Duodenal mucosa (tissue), 2 donors: ENCODE results near the gene NCKAP1.
"Not testable (repeated sequence)": the region's sequence is repeated elsewhere in the genome, so short reads cannot be mapped to it uniquely, and the experiment has no call there.

Experiments
- H3K27ac ChIP-seq: one replicate; pipeline ENCODE4 v1.7.0; 2013; ENCODE audit warnings: low read depth, low read length
- H3K27me3 ChIP-seq, 2 donors: one replicate each; pipeline ENCODE4 v1.7.0; 2013; ENCODE audit warnings: low read length in 2 of 2, control low read depth in 1 of 2; ENCODE audit not compliant: insufficient read depth in 2 of 2, control insufficient read depth in 1 of 2
- H3K36me3 ChIP-seq, 2 donors: one replicate each; pipeline ENCODE4 v1.7.0; 2013; ENCODE audit warnings: low read length in 2 of 2, control low read depth in 1 of 2; ENCODE audit not compliant: insufficient read depth in 2 of 2, control insufficient read depth in 1 of 2
- H3K4me1 ChIP-seq, 2 donors: one replicate each; pipeline ENCODE4 v1.7.0; 2013; ENCODE audit warnings: low read length in 2 of 2, control low read depth in 1 of 2; ENCODE audit not compliant: insufficient read depth in 2 of 2, control insufficient read depth in 1 of 2
- H3K4me3 ChIP-seq, 2 donors: one replicate each; pipeline ENCODE4 v1.7.0; 2013; ENCODE audit warnings: low read length in 2 of 2, low read depth in 1 of 2
- H3K9ac ChIP-seq, 2 donors: one replicate each; pipeline ENCODE4 v1.7.0; 2013; ENCODE audit warnings: low read length in 2 of 2, low read depth in 1 of 2
- H3K9me3 ChIP-seq, 2 donors: one replicate each; pipeline ENCODE4 v1.7.0; 2013; ENCODE audit warnings: low read length in 2 of 2, control low read depth in 1 of 2; ENCODE audit not compliant: control insufficient read depth in 1 of 2

The NCKAP1 gene

DNA sequence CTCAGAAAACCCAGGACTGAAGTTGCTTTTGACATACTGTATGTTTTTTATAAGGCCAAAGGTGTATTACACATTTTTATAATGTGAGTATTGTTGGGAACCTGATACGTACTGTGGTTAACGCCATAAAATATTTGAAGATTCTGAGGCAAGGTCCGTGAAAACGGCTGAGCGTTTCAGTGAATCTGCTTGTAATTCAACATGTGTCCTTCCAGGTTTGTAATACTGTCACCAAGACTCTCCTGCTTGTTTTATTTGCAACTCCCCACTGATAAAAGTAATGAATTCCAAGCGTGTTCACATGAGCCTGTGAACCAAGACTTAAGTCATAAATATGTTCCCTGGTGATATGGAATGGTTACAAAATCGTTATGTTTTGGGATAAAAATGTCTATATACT, 148.0 kb downstream of the NCKAP1 start:
- Histone ChIP-seq H3K9ac (no peak overlapping the region), H3K27me3 (no peaks in the 10 kb centered on the region), H3K36me3 (no peaks in the 10 kb centered on the region), H3K27ac (no peak overlapping the region), H3K4me3 (no peak overlapping the region), H3K4me1 (peaks cover 0 to 4% of the 10 kb centered on the region in 2 donors), H3K9me3 (no peaks in the 10 kb centered on the region)

DNA sequence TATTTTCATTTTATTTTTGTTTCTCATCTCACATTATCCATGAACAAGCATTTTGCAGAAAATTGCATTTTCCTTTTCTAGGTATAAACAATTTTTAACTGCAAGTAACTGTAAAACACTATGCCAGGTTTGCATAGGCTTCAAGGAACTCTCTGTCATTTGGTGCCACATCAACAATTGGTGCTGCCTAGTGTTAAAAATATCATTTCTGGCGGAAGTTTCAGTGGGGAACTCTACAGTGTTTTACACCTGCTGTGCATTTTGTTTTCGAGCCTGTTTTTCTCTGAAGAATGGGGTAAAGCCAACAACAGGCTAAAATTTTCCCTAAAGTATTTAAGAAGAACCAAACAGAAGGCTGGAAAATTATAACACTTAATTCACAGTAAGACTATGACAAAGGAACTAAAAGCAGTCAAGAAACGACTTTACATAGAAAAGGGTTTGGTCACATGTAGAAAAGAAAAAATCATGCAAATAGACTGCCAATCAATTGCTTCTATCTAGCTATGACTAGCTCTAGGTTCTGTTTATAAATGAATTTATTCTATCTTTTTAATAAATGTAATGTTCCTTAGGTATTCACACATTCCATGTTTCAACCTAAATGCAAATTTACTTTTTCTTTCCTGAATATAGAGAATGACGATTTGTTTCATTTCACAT, 150.4 kb downstream of the NCKAP1 start:
- Histone ChIP-seq H3K9ac (no peak overlapping the region), H3K4me1 (peaks cover 0 to 4% of the 10 kb centered on the region in 2 donors), H3K9me3 (no peaks in the 10 kb centered on the region), H3K4me3 (no peak overlapping the region), H3K27ac (no peak overlapping the region), H3K36me3 (no peaks in the 10 kb centered on the region), H3K27me3 (no peaks in the 10 kb centered on the region)

DNA sequence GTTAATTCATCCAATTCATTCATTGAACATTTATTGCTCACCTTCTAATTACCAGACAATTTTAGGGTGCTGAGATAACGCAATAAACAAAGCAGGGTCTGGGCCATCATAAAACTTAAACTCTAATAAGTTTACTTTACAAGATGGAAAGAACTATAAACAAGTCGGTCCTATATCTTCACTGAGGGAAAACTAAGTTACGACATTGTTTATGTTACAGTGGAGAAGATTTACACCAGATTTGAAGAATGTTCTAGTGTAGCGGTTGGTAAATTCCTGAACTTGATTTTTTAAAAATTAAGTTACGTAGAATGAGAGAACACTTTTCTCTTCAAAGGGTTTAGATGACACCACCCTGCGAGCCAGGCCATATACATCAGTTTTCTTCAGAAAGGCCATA, 151.2 kb downstream of the NCKAP1 start:
- Histone ChIP-seq H3K9me3 (no peaks in the 10 kb centered on the region), H3K4me1 (peaks cover 0 to 4% of the 10 kb centered on the region in 2 donors), H3K4me3 (no peak overlapping the region), H3K27ac (no peak overlapping the region), H3K27me3 (no peaks in the 10 kb centered on the region), H3K9ac (no peak overlapping the region), H3K36me3 (no peaks in the 10 kb centered on the region)

DNA sequence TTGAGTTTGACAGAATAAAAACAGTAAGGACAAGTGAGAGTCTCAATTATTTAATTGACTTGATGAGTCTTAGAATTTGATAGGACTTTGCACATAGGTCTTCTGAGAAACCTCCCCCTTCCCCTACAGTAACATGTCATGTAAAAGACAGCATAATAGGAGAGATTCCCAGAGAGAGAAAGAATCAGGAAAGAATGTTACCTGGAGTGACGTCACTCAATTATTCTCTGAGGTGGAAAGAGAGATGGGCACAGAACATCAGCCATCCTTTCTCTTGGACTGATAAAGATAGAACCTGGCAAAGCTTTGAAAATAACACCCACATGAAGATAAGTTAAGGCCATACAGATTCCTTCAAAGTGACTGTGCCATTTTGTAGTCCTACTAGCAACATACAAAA, 152.5 kb downstream of the NCKAP1 start:
- Histone ChIP-seq H3K4me1 (no peaks in the 10 kb centered on the region), H3K9ac (no peak overlapping the region), H3K27me3 (no peaks in the 10 kb centered on the region), H3K27ac (no peak overlapping the region), H3K36me3 (no peaks in the 10 kb centered on the region), H3K9me3 (no peaks in the 10 kb centered on the region), H3K4me3 (no peak overlapping the region)

DNA sequence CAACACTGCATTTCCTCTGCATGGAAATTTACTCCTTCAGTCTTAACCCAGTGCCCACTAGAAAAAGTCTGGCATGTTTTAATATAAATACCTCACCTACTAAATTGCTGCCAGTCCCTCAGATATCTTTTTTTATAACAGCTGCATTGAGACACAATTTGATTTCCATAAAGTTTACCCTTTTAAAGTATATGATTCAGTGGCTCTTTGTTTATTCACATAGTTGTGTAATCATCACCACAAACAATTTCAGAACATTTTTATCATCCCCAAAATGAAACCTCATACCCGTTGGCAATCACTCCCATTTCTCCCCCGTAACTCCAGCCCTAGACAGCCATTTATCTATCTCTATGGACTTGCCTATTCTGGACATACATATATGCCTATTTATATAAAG, 154.8 kb downstream of the NCKAP1 start:
- Histone ChIP-seq H3K36me3 (no peaks in the 10 kb centered on the region), H3K27ac (no peak overlapping the region), H3K27me3 (no peaks in the 10 kb centered on the region), H3K4me1 (no peaks in the 10 kb centered on the region), H3K9ac (no peak overlapping the region), H3K9me3 (no peaks in the 10 kb centered on the region), H3K4me3 (no peak overlapping the region)

DNA sequence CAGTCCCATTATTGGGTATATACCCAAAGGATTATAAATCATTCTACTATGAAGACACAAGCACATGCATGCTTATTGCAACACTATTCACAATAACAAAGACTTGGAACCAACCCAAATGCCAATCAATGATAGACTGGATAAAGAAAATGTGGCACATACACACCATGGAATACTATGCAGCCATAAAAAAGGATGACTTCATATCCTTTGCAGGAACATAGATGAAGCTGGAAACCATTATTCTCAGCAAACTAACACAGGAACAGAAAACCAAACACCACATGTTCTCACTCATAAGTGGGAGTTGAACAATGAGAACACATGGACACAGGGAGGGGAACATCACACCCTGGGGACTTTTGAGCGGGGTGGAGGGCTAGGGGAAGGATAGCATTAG, 158.2 kb downstream of the NCKAP1 start:
- H3K36me3 ChIP-seq, H3K9ac ChIP-seq, H3K4me3 ChIP-seq, H3K27ac ChIP-seq, H3K27me3 ChIP-seq, H3K4me1 ChIP-seq, H3K9me3 ChIP-seq: not testable (repeated sequence)

DNA sequence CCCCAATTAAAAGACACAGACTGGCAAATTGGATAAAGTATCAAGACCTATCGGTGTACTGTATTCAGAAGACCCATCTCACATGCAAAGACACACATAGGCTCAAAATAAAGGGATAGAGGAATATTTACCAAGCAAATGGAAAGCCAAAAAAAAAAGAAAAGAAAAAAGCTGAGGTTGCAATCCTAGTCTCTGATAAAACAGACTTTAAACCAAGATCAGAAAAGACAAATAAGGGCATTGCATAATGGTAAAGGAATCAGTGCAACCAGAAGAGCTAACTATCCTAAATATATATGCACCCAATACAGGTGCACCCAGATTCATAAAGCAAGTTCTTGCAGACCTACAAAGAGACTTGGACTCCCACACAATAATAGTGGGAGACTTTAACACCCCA, 161.6 kb downstream of the NCKAP1 start:
- not testable (repeated sequence) for H3K9ac ChIP-seq, H3K27ac ChIP-seq, H3K4me3 ChIP-seq, H3K27me3 ChIP-seq, H3K36me3 ChIP-seq, H3K4me1 ChIP-seq, H3K9me3 ChIP-seq

DNA sequence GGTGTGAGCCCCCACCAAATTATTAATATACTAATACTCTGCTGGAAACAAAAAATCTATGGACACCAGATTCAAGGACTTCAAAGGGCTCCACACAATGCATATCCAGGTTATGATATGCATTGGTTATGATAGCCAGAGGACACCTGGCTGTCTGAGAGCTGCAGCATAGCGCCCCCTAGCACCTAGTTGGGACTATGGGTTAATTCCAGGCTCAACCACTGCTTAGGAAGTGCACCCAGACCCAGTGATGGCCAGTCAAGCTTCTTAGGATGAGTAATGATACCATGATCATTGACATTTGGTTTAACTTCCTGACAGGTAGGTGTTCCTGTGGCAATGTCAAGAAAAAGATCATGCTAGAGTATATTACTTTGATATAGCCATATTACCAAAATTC, 168.0 kb downstream of the NCKAP1 start:
- Histone ChIP-seq H3K36me3 (no peaks in the 10 kb centered on the region), H3K4me1 (peaks cover 11 to 14% of the 10 kb centered on the region in 2 donors), H3K27me3 (peaks cover 6 to 10% of the 10 kb centered on the region in 2 donors), H3K9ac (no peak overlapping the region), H3K27ac (no peak overlapping the region), H3K9me3 (no peaks in the 10 kb centered on the region), H3K4me3 (no peak overlapping the region)

DNA sequence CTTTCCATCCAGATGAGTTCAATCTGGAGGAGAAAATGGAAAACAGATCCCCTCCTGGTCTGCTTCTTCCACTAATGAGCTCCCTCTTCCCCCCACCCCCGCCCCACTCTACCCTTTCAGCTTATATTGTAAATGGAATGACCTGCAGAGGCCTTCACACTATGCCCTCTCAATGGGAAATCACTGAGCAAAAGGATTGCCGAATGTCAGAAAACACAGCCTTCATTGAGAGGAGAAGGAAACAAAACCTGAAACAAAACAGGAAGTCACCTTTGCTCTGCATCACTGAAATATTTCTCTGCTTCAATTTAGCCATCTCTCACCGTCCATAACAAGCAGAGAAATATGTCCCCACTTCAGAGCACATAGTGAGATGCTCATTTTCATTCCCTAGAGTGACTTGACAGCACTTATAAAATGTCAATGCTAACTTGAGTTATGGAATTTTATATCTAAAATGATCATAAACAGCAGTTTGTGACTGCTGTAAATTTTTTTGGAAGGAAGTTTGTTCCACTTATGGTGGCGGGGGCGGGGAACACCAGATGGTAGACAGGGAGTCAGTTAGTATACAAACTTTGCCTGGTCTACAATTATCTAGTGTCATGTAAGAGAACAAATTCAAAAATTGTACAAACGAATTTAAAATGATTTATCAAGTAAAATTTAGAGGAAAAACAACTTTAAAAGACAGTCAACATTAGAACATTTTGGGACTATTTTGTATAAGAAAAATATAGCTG, 170.0 kb downstream of the NCKAP1 start:
- H3K4me1 ChIP-seq: peaks cover 11 to 14% of the 10 kb centered on the region in 2 donors
- H3K9ac ChIP-seq: no peak overlapping the region
- no peak overlapping the region for H3K27ac ChIP-seq

DNA sequence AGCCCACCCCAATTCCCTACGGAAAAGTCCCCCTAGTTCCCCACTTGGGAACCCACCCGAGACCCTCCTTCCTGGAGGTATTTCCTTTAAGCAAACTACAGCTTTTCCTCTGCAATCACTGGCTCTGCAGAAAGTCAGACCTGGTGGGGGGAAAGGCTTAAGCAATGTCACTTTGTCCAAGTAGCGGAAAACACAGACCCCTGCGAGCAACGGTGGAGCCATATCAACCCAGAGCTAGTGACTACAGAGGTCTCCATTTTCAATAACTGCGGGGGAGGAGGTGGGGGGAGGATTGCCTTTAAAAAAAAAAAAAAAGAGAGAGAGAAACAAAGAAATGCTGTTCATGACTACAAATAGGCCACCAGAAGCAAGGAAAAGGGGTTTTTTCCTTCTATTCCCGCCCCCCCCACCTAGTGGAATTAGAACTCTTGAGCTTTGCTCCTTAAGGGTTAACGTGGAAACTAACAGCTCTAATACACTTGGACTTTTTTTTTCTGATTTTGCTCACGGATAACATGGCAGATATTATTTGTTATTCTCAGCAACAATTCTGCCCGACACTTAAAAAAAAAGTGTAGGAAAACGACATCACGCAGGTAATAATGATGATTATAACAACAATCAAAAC, 170.7 kb downstream of the NCKAP1 start:
- peaks cover 6 to 12% of the 10 kb centered on the region in 2 donors for H3K27me3 ChIP-seq
- H3K27ac ChIP-seq: no peak overlapping the region
- H3K9ac ChIP-seq: no peak overlapping the region

More for the DNA sequence above, 170.0 kb downstream of the NCKAP1 start:
- Histone ChIP-seq H3K36me3 (no peaks in the 10 kb centered on the region), H3K4me3 (no peak overlapping the region), H3K27me3 (peaks cover 6 to 12% of the 10 kb centered on the region in 2 donors), H3K9me3 (no peaks in the 10 kb centered on the region)

More for the DNA sequence above, 170.7 kb downstream of the NCKAP1 start:
- Histone ChIP-seq H3K4me1 (peaks cover 11 to 14% of the 10 kb centered on the region in 2 donors), H3K36me3 (no peaks in the 10 kb centered on the region), H3K9me3 (no peaks in the 10 kb centered on the region), H3K4me3 (peak overlapping the region; percentile 64 to 68)
